ENCODE results near the gene TENM3.

Gene TENM3

DNA sequence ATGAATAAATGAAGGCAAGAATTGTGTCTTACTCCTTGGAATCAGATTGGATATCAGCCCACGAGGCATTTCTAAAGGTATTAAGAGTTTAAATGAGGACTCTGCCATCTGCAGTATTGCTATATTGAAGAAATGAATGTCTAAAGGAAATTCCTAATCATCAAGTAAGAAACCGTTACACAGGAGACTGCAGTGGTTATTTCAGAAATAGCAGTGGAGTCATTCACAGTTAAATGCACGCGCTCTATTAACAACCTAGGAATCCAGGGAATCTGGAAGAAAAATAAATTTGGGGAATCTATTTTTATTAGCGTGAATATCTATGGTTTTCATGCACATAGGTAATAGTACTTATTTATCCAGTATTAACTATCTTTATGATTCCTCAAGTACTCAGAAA is 334.2 kb downstream of the TENM3 start:
- Histone ChIP-seq H3K4me2 (ENCODE audit: low read length) (no peak overlapping the region), H3K9me3 (replicated peaks; ENCODE audit: low read length) (no peaks in the 10 kb centered on the region), H3K4me3 (ENCODE audit: low read length) (no peak overlapping the region), H3K36me3 (ENCODE audit: insufficient read depth, low read length) (no peaks in the 10 kb centered on the region), H3K4me1 (ENCODE audit: control insufficient read depth, insufficient read depth, low read length) (peaks cover 7% of the 10 kb centered on the region), H3K27me3 (ENCODE audit: control insufficient read depth, insufficient read depth, low read length) (no peaks in the 10 kb centered on the region), H3K9ac (ENCODE audit: low read depth, low read length) (no peak overlapping the region)

GRCh38 chr4:182578402-182578801 is 335.2 kb downstream of the TENM3 start:
- Histone ChIP-seq H3K9me3 (replicated peaks; ENCODE audit: low read length) (no peaks in the 10 kb centered on the region), H3K4me1 (ENCODE audit: control insufficient read depth, insufficient read depth, low read length) (peaks cover 7% of the 10 kb centered on the region), H3K36me3 (ENCODE audit: insufficient read depth, low read length) (no peaks in the 10 kb centered on the region), H3K4me3 (ENCODE audit: low read length) (no peak overlapping the region), H3K9ac (ENCODE audit: low read depth, low read length) (no peak overlapping the region), H3K4me2 (ENCODE audit: low read length) (no peak overlapping the region), H3K27me3 (ENCODE audit: control insufficient read depth, insufficient read depth, low read length) (no peaks in the 10 kb centered on the region)

GRCh38 chr4:182582245-182582644 is 339.0 kb downstream of the TENM3 start:
- Histone ChIP-seq H3K4me2 (ENCODE audit: low read length) (no peak overlapping the region), H3K27me3 (ENCODE audit: control insufficient read depth, insufficient read depth, low read length) (no peaks in the 10 kb centered on the region), H3K9me3 (replicated peaks; ENCODE audit: low read length) (no peaks in the 10 kb centered on the region), H3K4me1 (ENCODE audit: control insufficient read depth, insufficient read depth, low read length) (peaks cover 7% of the 10 kb centered on the region), H3K36me3 (ENCODE audit: insufficient read depth, low read length) (no peaks in the 10 kb centered on the region), H3K9ac (ENCODE audit: low read depth, low read length) (no peak overlapping the region), H3K4me3 (ENCODE audit: low read length) (no peak overlapping the region)

GRCh38 chr4:182583703-182584415 is 340.7 kb downstream of the TENM3 start:
- Histone ChIP-seq H3K9me3 (replicated peaks; ENCODE audit: low read length) (no peaks in the 10 kb centered on the region), H3K4me1 (ENCODE audit: control insufficient read depth, insufficient read depth, low read length) (no peaks in the 10 kb centered on the region), H3K4me2 (ENCODE audit: low read length) (no peak overlapping the region), H3K9ac (ENCODE audit: low read depth, low read length) (no peak overlapping the region), H3K27me3 (ENCODE audit: control insufficient read depth, insufficient read depth, low read length) (no peaks in the 10 kb centered on the region), H3K4me3 (ENCODE audit: low read length) (no peak overlapping the region), H3K36me3 (ENCODE audit: insufficient read depth, low read length) (no peaks in the 10 kb centered on the region)

- H3K4me3 ChIP-seq (ENCODE audit: low read length), result no peak overlapping the region
- no peaks in the 10 kb centered on the region for H3K27me3 ChIP-seq (ENCODE audit: control insufficient read depth, insufficient read depth, low read length)
- no peaks in the 10 kb centered on the region for H3K9me3 ChIP-seq (replicated peaks; ENCODE audit: low read length)
Measured at GRCh38 chr4:182585321-182585720, 342.1 kb downstream of the TENM3 start.

DNA sequence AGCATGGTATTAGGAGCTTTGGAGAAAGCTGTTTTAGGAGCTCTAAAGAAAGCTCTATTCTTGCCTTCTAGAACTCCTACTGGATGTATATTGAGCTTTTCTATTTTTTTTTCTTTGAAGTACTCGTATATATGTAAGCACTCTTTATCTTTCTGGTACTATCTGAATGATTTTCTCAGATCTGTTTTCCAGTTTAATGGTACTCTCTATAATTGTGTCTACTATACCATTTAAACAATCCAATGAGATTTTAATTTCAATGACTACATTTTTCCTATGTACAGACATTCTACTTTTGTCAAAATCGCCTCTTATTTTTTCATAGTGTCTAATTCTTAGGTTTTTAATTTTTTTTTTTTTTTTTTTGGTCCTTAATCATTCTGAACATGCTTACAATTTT is 345.9 kb downstream of the TENM3 start:
- H3K4me2 ChIP-seq (ENCODE audit: low read length), result no peak overlapping the region
- H3K36me3 ChIP-seq (ENCODE audit: insufficient read depth, low read length), result no peaks in the 10 kb centered on the region
- no peaks in the 10 kb centered on the region for H3K9me3 ChIP-seq (replicated peaks; ENCODE audit: low read length)
- no peak overlapping the region for H3K4me3 ChIP-seq (ENCODE audit: low read length)
- no peaks in the 10 kb centered on the region for H3K27me3 ChIP-seq (ENCODE audit: control insufficient read depth, insufficient read depth, low read length)
- H3K9ac ChIP-seq (ENCODE audit: low read depth, low read length), result no peak overlapping the region
- H3K4me1 ChIP-seq (ENCODE audit: control insufficient read depth, insufficient read depth, low read length), result no peaks in the 10 kb centered on the region

More at GRCh38 chr4:182585321-182585720, 342.1 kb downstream of the TENM3 start:
- H3K9ac ChIP-seq (ENCODE audit: low read depth, low read length), result no peak overlapping the region
- H3K4me1 ChIP-seq (ENCODE audit: control insufficient read depth, insufficient read depth, low read length), result no peaks in the 10 kb centered on the region
- no peak overlapping the region for H3K4me2 ChIP-seq (ENCODE audit: low read length)
- H3K36me3 ChIP-seq (ENCODE audit: insufficient read depth, low read length), result no peaks in the 10 kb centered on the region

- no peak overlapping the region for H3K4me2 ChIP-seq (ENCODE audit: low read length)
- H3K9ac ChIP-seq (ENCODE audit: low read depth, low read length), result no peak overlapping the region
- H3K4me3 ChIP-seq (ENCODE audit: low read length), result no peak overlapping the region
- H3K27me3 ChIP-seq (ENCODE audit: control insufficient read depth, insufficient read depth, low read length), result no peaks in the 10 kb centered on the region
- H3K36me3 ChIP-seq (ENCODE audit: insufficient read depth, low read length), result no peaks in the 10 kb centered on the region
- H3K9me3 ChIP-seq (replicated peaks; ENCODE audit: low read length), result no peaks in the 10 kb centered on the region
- no peaks in the 10 kb centered on the region for H3K4me1 ChIP-seq (ENCODE audit: control insufficient read depth, insufficient read depth, low read length)
Measured at GRCh38 chr4:182593402-182593801, 350.2 kb downstream of the TENM3 start.

- Histone ChIP-seq H3K9me3 (replicated peaks; ENCODE audit: low read length) (no peaks in the 10 kb centered on the region), H3K27me3 (ENCODE audit: control insufficient read depth, insufficient read depth, low read length) (no peaks in the 10 kb centered on the region), H3K4me2 (ENCODE audit: low read length) (no peak overlapping the region), H3K4me1 (ENCODE audit: control insufficient read depth, insufficient read depth, low read length) (no peaks in the 10 kb centered on the region), H3K36me3 (ENCODE audit: insufficient read depth, low read length) (no peaks in the 10 kb centered on the region), H3K4me3 (ENCODE audit: low read length) (no peak overlapping the region), H3K9ac (ENCODE audit: low read depth, low read length) (no peak overlapping the region)
Measured at GRCh38 chr4:182593864-182594263, 350.7 kb downstream of the TENM3 start.

DNA sequence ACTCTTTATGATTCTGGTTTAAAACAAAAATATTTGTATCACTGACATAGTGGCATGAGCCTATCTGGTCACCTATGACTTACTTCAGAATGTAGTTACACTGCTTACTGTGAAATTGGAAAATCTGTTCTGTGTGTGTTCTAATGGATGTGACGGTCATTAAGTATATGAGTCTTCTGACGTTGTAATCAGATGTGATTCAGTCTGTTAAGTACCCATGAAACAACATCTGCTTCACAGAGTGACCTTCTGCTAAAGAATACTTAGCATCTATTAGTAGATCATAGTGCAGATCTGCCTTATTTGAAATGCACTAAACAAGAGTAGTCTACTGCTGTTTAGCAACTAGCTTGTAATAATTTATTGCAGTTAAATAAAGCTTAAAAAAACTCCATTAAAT is 356.9 kb downstream of the TENM3 start:
- Histone ChIP-seq H3K4me2 (ENCODE audit: low read length) (no peak overlapping the region), H3K9me3 (replicated peaks; ENCODE audit: low read length) (no peaks in the 10 kb centered on the region), H3K27me3 (ENCODE audit: control insufficient read depth, insufficient read depth, low read length) (no peaks in the 10 kb centered on the region), H3K9ac (ENCODE audit: low read depth, low read length) (no peak overlapping the region), H3K4me3 (ENCODE audit: low read length) (no peak overlapping the region), H3K4me1 (ENCODE audit: control insufficient read depth, insufficient read depth, low read length) (peaks cover 5% of the 10 kb centered on the region), H3K36me3 (ENCODE audit: insufficient read depth, low read length) (no peaks in the 10 kb centered on the region)

DNA sequence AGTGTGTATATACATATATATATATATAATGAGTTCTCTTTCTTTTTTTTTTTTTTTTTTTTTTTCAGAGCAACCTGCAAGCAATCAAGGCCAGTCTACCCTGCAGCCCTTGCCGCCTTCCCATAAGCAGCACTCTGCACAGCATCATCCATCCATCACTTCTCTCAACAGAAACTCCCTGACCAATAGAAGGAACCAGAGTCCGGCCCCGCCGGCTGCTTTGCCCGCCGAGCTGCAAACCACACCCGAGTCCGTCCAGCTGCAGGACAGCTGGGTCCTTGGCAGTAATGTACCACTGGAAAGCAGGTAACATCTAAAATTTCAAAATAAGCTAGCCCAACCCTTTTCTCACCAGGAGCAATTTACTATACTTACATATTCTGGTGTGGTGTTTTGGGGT is 357.7 kb downstream of the TENM3 start:
- H3K4me3 ChIP-seq (ENCODE audit: low read length), result no peak overlapping the region
- no peaks in the 10 kb centered on the region for H3K27me3 ChIP-seq (ENCODE audit: control insufficient read depth, insufficient read depth, low read length)
- H3K9me3 ChIP-seq (replicated peaks; ENCODE audit: low read length), result no peaks in the 10 kb centered on the region
- H3K36me3 ChIP-seq (ENCODE audit: insufficient read depth, low read length), result no peaks in the 10 kb centered on the region
- H3K4me1 ChIP-seq (ENCODE audit: control insufficient read depth, insufficient read depth, low read length), result peaks cover 5% of the 10 kb centered on the region
- no peak overlapping the region for H3K4me2 ChIP-seq (ENCODE audit: low read length)
- H3K9ac ChIP-seq (ENCODE audit: low read depth, low read length), result no peak overlapping the region

- Histone ChIP-seq H3K36me3 (ENCODE audit: insufficient read depth, low read length) (no peaks in the 10 kb centered on the region), H3K9me3 (replicated peaks; ENCODE audit: low read length) (no peaks in the 10 kb centered on the region), H3K4me1 (ENCODE audit: control insufficient read depth, insufficient read depth, low read length) (peaks cover 5% of the 10 kb centered on the region), H3K9ac (ENCODE audit: low read depth, low read length) (no peak overlapping the region), H3K27me3 (ENCODE audit: control insufficient read depth, insufficient read depth, low read length) (no peaks in the 10 kb centered on the region), H3K4me3 (ENCODE audit: low read length) (no peak overlapping the region), H3K4me2 (ENCODE audit: low read length) (no peak overlapping the region)
Measured at GRCh38 chr4:182604161-182604622, 361.0 kb downstream of the TENM3 start.

GRCh38 chr4:182604953-182605352 is 361.8 kb downstream of the TENM3 start:
- Histone ChIP-seq H3K9ac (ENCODE audit: low read depth, low read length) (no peak overlapping the region), H3K4me1 (ENCODE audit: control insufficient read depth, insufficient read depth, low read length) (peaks cover 5% of the 10 kb centered on the region), H3K9me3 (replicated peaks; ENCODE audit: low read length) (no peaks in the 10 kb centered on the region), H3K4me3 (ENCODE audit: low read length) (no peak overlapping the region), H3K27me3 (ENCODE audit: control insufficient read depth, insufficient read depth, low read length) (no peaks in the 10 kb centered on the region), H3K36me3 (ENCODE audit: insufficient read depth, low read length) (no peaks in the 10 kb centered on the region), H3K4me2 (ENCODE audit: low read length) (no peak overlapping the region)

Data from skeletal muscle satellite cell (primary cell).